CD4-positive, CD25-positive, alpha-beta regulatory T cell (primary cell): ENCODE results near the gene UGT1A7. TPM values are rescaled to one million over a fixed set of nuclear protein-coding genes. Genes with fewer than 3 reads are reported as not detected.

Source experiments
- ATAC-seq, 2 donors: fragments of 150-1000 bp; cut with Tn5 transposase; one replicate each; pipeline ENCODE4 v1.10.0; 2021; ENCODE audit warnings: low read depth in 2 of 2, moderate number of reproducible peaks in 2 of 2, moderate library complexity in 1 of 2
- DNase-seq, 3 donors: peaks; one replicate each; pipeline versions ENCODE4 v3.0.0 to v3.0.0-alpha.2; 2012 to 2022; ENCODE audit warnings: mixed read lengths in 1 of 3
- H3K27ac ChIP-seq: one replicate; pipeline ENCODE4 v1.7.0; 2013; ENCODE audit warnings: mild to moderate bottlenecking, low read length; ENCODE audit not compliant: insufficient read depth, poor library complexity, severe bottlenecking
- H3K27me3 ChIP-seq: one replicate; pipeline ENCODE4 v1.7.0; 2013; ENCODE audit warnings: low read length; ENCODE audit not compliant: control insufficient read depth, insufficient read depth
- H3K36me3 ChIP-seq: one replicate; pipeline ENCODE4 v1.7.0; 2013; ENCODE audit warnings: mild to moderate bottlenecking, low read length, moderate library complexity; ENCODE audit not compliant: control insufficient read depth, insufficient read depth
- H3K4me1 ChIP-seq: 2 replicates; pipeline ENCODE4 v1.7.0; 2013; ENCODE audit warnings: mild to moderate bottlenecking, low read length; ENCODE audit not compliant: insufficient read depth, control insufficient read depth, poor library complexity, severe bottlenecking
- H3K4me3 ChIP-seq: one replicate; pipeline ENCODE4 v1.7.0; 2013; ENCODE audit warnings: low read depth, mild to moderate bottlenecking, low read length, moderate library complexity
- H3K9me3 ChIP-seq, 2 experiments: 1 replicate in 1 of 2; 2 replicates in 1 of 2; pipeline ENCODE4 v1.7.0; 2013; ENCODE audit warnings: low read length in 2 of 2, mild to moderate bottlenecking in 1 of 2, moderate library complexity in 1 of 2; ENCODE audit not compliant: control insufficient read depth in 2 of 2
- H3K27ac Mint-ChIP-seq, 3 donors: one replicate each; pipeline ENCODE4 v1.8.0; 2020 to 2022; ENCODE audit warnings: mild to moderate bottlenecking in 3 of 3, mixed read lengths in 3 of 3, moderate library complexity in 2 of 3
- H3K27me3 Mint-ChIP-seq: one replicate; pipeline ENCODE4 v1.8.0; 2022; ENCODE audit warnings: mild to moderate bottlenecking, mixed read lengths
- H3K36me3 Mint-ChIP-seq: one replicate; pipeline ENCODE4 v1.8.0; 2020; ENCODE audit warnings: mixed read lengths
- H3K4me1 Mint-ChIP-seq, 4 donors: one replicate each; pipeline ENCODE4 v1.8.0; 2020 to 2022; ENCODE audit warnings: mixed read lengths in 4 of 4, mild to moderate bottlenecking in 1 of 4
- H3K4me3 Mint-ChIP-seq, 4 donors: one replicate each; pipeline ENCODE4 v1.8.0; 2020 to 2022; ENCODE audit warnings: mild to moderate bottlenecking in 4 of 4, mixed read lengths in 4 of 4, moderate library complexity in 3 of 4
- H3K9me3 Mint-ChIP-seq, 7 donors: one replicate each; pipeline ENCODE4 v1.8.0; 2020 to 2022; ENCODE audit warnings: mixed read lengths in 7 of 7, mild to moderate bottlenecking in 3 of 7, moderate library complexity in 2 of 7
- polyA plus RNA-seq, 4 donors: library from polyadenylated mRNA; unstranded; fragments of 300-500 nt; fragmentation: Illumina TruSeq; gene quantifications; one replicate each; pipeline ENCODE4 v1.2.3, GENCODE V29; 2021
- total RNA-seq: library from RNA; stranded (reverse); gene quantifications from one replicate; pipeline ENCODE4 v1.2.3, GENCODE V29; 2022

Gene UGT1A7
- total and polyA plus RNA-seq, 5 donors from 2014 or later: not detected

DNA sequence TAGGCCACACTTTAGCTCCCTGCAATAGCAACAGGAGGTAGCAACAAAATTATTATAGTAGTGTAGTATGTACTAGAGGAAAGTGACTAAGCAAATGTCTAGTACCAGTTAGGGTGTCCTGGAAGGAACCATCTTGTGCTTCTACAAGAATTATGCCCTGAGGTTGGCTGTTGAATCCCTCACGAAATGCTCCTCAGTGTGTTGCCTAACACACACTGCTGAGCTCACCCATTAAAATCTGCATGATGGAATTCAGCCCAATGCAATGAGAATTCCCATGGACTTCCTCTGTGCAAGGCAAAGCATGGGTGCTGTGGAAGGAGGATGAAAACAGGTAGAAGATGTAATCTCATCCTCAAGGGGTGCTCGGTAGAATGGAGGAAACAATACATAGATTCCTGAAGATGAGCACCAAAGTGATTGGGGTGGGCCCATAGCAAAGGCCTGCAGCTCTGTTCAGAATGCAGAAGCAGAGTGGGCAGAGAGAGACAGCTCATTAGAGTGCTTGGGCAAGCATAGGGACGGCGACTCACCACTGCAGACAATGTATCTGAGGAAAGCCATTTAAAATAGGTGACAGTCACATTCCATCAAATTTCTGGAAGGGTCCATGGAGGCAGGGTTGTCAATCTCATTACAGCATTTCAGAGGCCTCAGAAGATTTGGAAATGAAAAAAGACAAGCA lies 1.2 kb upstream of the UGT1A7 start:
- peaks cover 15% of the 10 kb centered on the region for H3K27me3 ChIP-seq
- no peak overlapping the region for H3K27ac ChIP-seq
- no peaks in the 10 kb centered on the region for H3K9me3 ChIP-seq
- Mint-ChIP-seq H3K4me1 (no peaks in the 10 kb centered on the region), H3K9me3 (peaks cover 0 to 6% (median 0%) of the 10 kb centered on the region in 7 donors), H3K36me3 (no peaks in the 10 kb centered on the region), H3K27ac (no peak overlapping the region), H3K27me3 (peaks cover 31% of the 10 kb centered on the region), H3K4me3 (no peak overlapping the region)
- no peaks in the 10 kb centered on the region for H3K36me3 ChIP-seq
- DNase-seq (no peak), ATAC-seq (no peak)
- H3K4me1 ChIP-seq: no peaks in the 10 kb centered on the region
- no peak overlapping the region for H3K4me3 ChIP-seq

- Histone ChIP-seq H3K27ac (no peak overlapping the region), H3K9me3 (no peaks in the 10 kb centered on the region), H3K27me3 (peaks cover 8% of the 10 kb centered on the region), H3K4me1 (no peaks in the 10 kb centered on the region), H3K36me3 (no peaks in the 10 kb centered on the region), H3K4me3 (no peak overlapping the region)
- H3K27me3 Mint-ChIP-seq: peaks cover 39% of the 10 kb centered on the region
- H3K27ac Mint-ChIP-seq: no peak overlapping the region
- ATAC-seq (no peak), DNase-seq (no peak)
- no peaks in the 10 kb centered on the region for H3K36me3 Mint-ChIP-seq
- H3K4me1 Mint-ChIP-seq: no peaks in the 10 kb centered on the region
- peaks cover 0 to 5% (median 0%) of the 10 kb centered on the region in 7 donors for H3K9me3 Mint-ChIP-seq
- no peak overlapping the region for H3K4me3 Mint-ChIP-seq
Observed at GRCh38 chr2:233684640-233685039, 2.9 kb downstream of the UGT1A7 start.

DNA sequence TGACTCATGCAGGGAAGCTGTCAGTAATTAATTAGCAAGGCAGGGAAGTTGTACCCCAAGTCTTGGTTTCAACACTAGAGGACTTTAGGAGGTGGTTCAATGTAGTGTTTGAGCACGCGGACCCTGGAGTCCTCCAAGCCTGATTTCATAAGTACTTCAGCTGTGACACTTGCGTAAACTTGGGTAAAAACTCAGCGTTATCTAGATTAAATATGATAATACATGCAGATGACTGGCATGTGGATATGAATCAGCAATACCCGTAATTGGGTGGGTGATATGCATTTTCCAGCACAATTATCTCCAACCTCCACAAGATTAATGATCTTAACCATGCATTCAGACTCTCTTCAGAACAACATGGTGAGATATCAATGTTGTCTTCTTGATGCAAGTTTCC lies 5.2 kb downstream of the UGT1A7 start:
- H3K9me3 ChIP-seq: no peaks in the 10 kb centered on the region
- no peak overlapping the region for H3K4me3 ChIP-seq
- no peak for DNase-seq
- no peaks in the 10 kb centered on the region for H3K4me1 ChIP-seq
- no peak overlapping the region for H3K27ac Mint-ChIP-seq
- no peak overlapping the region for H3K4me3 Mint-ChIP-seq
- peaks cover 27% of the 10 kb centered on the region for H3K27me3 Mint-ChIP-seq
- no peaks in the 10 kb centered on the region for H3K9me3 Mint-ChIP-seq
- no peaks in the 10 kb centered on the region for H3K36me3 ChIP-seq
- peaks cover 6% of the 10 kb centered on the region for H3K27me3 ChIP-seq
- no peaks in the 10 kb centered on the region for H3K36me3 Mint-ChIP-seq
- no peaks in the 10 kb centered on the region for H3K4me1 Mint-ChIP-seq
- ATAC-seq: no peak
- no peak overlapping the region for H3K27ac ChIP-seq

DNA sequence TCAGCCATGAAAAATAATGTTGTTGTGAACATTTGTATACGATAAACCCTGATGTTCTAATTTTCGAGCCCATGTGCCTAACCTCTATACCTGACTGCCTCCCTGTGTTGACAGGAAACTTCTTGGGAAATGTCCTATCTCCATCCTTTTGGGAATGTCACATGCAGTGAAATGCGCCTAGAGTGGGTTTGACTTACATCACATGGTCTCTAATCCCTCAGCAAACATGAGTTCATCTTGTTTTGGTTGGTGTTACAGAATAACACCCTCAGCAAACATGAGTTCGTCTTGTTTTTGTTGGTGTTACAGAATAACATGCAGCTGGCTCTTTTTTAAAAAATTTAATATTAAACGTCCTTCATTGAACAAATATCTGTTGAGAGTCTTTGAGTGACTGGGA lies 6.6 kb downstream of the UGT1A7 start:
- no peak for ATAC-seq
- Mint-ChIP-seq H3K9me3 (peaks cover 0 to 2% (median 0%) of the 10 kb centered on the region in 7 donors), H3K4me1 (no peaks in the 10 kb centered on the region), H3K27ac (no peak overlapping the region), H3K27me3 (peaks cover 27% of the 10 kb centered on the region), H3K4me3 (no peak overlapping the region), H3K36me3 (no peaks in the 10 kb centered on the region)
- DNase-seq: no peak
- Histone ChIP-seq H3K9me3 (no peaks in the 10 kb centered on the region), H3K4me3 (no peak overlapping the region), H3K4me1 (no peaks in the 10 kb centered on the region), H3K27me3 (peaks cover 6% of the 10 kb centered on the region), H3K27ac (no peak overlapping the region), H3K36me3 (no peaks in the 10 kb centered on the region)

DNA sequence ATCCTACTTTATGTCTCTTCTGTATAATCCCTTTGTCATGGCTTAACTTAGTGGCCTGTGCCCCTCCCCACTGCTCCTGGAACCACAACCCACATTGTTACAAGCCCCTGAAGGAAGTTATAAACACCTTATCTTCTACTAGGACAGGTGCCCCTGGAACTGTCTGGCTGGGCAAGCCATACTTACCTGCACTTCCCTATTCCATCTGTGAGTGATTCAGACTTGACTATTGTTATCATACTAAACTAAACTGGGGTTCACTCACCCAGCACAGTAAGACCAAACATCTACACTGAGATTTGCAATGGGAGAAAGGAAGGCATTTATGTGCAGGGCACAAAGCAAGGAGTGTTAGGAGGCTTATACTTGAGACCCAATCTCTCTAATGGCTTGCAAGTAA lies 7.3 kb downstream of the UGT1A7 start:
- Histone ChIP-seq H3K4me3 (no peak overlapping the region), H3K36me3 (no peaks in the 10 kb centered on the region), H3K9me3 (no peaks in the 10 kb centered on the region), H3K27ac (no peak overlapping the region), H3K4me1 (no peaks in the 10 kb centered on the region), H3K27me3 (peaks cover 6% of the 10 kb centered on the region)
- DNase-seq (no peak), ATAC-seq (no peak)
- H3K36me3 Mint-ChIP-seq: no peaks in the 10 kb centered on the region
- H3K9me3 Mint-ChIP-seq: peaks cover 0 to 2% (median 0%) of the 10 kb centered on the region in 7 donors
- H3K27ac Mint-ChIP-seq: no peak overlapping the region
- H3K4me3 Mint-ChIP-seq: no peak overlapping the region
- H3K4me1 Mint-ChIP-seq: no peaks in the 10 kb centered on the region
- H3K27me3 Mint-ChIP-seq: peaks cover 23% of the 10 kb centered on the region

GRCh38 chr2:233689501-233689900 lies 7.8 kb downstream of the UGT1A7 start:
- no peaks in the 10 kb centered on the region for H3K36me3 Mint-ChIP-seq
- Histone ChIP-seq H3K27ac (no peak overlapping the region), H3K4me3 (no peak overlapping the region), H3K27me3 (peaks cover 6% of the 10 kb centered on the region), H3K36me3 (no peaks in the 10 kb centered on the region), H3K4me1 (no peaks in the 10 kb centered on the region), H3K9me3 (no peaks in the 10 kb centered on the region)
- ATAC-seq: no peak
- H3K4me3 Mint-ChIP-seq: no peak overlapping the region
- no peak overlapping the region for H3K27ac Mint-ChIP-seq
- peaks cover 21% of the 10 kb centered on the region for H3K27me3 Mint-ChIP-seq
- no peak for DNase-seq
- peaks cover 0 to 2% (median 0%) of the 10 kb centered on the region in 7 donors for H3K9me3 Mint-ChIP-seq
- H3K4me1 Mint-ChIP-seq: no peaks in the 10 kb centered on the region

DNA sequence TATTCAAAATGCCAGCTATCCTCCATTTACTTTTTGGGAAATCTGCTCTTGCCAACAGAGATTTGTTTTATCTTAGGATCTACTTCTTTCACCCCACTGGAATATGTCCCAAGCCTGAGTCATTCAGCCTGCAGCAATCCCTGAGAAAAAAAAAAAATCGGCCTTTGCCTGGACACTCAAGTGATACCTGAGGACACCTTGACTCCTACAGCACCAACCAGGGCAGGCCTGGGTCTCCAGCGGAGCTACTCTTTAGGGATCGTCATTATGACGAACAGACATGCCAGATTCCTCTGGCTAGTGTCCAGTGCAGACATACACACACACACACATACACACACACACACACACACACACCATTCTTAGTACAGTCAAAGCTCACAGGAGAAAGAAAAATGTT lies 8.7 kb downstream of the UGT1A7 start:
- H3K27ac Mint-ChIP-seq: no peak overlapping the region
- peaks cover 0 to 2% (median 0%) of the 10 kb centered on the region in 7 donors for H3K9me3 Mint-ChIP-seq
- no peak overlapping the region for H3K4me3 Mint-ChIP-seq
- Histone ChIP-seq H3K4me1 (no peaks in the 10 kb centered on the region), H3K9me3 (no peaks in the 10 kb centered on the region), H3K27ac (no peak overlapping the region), H3K4me3 (no peak overlapping the region), H3K27me3 (peaks cover 6% of the 10 kb centered on the region), H3K36me3 (no peaks in the 10 kb centered on the region)
- no peak for DNase-seq
- H3K4me1 Mint-ChIP-seq: no peaks in the 10 kb centered on the region
- peaks cover 22% of the 10 kb centered on the region for H3K27me3 Mint-ChIP-seq
- H3K36me3 Mint-ChIP-seq: no peaks in the 10 kb centered on the region
- no peak for ATAC-seq
